Nephron (organoid): ENCODE data around the gene MVP.

ENCODE experiments used
- H3K27ac Mint-ChIP-seq, 3 experiments: 2 replicates each; pipeline ENCODE4 v1.8.0; 2020; ENCODE audit warnings: mixed read lengths in 3 of 3, mild to moderate bottlenecking in 2 of 3, moderate library complexity in 1 of 3
- H3K27me3 Mint-ChIP-seq: 2 replicates; pipeline ENCODE4 v1.8.0; 2021; ENCODE audit warnings: low read depth, mild to moderate bottlenecking, moderate library complexity, mixed read lengths
- H3K36me3 Mint-ChIP-seq: 2 replicates; pipeline ENCODE4 v1.8.0; 2020; ENCODE audit warnings: low read depth, mixed read lengths
- H3K4me1 Mint-ChIP-seq: 2 replicates; pipeline ENCODE4 v1.8.0; 2020; ENCODE audit warnings: mixed read lengths
- H3K4me3 Mint-ChIP-seq, 3 experiments: 2 replicates each; pipeline ENCODE4 v1.8.0; 2020; ENCODE audit warnings: mild to moderate bottlenecking in 3 of 3, mixed read lengths in 3 of 3, moderate library complexity in 2 of 3
- H3K9me3 Mint-ChIP-seq: 2 replicates; pipeline ENCODE4 v1.8.0; 2020; ENCODE audit warnings: mixed read lengths
- CTCF ChIP-seq, 3 experiments: fragments of 200-600 bp; sonication (generic); IDR thresholded peaks; one replicate each; pipeline ENCODE4 v1.5.0; 2021; ENCODE audit warnings: antibody characterized with exemption in 3 of 3; ENCODE audit not compliant: unreplicated experiment in 3 of 3

The MVP gene

GRCh38 chr16:29812754-29813643 lies 7.3 kb upstream of the MVP start:
- TF ChIP-seq CTCF (IDR thresholded peaks at IDR 0.05; ENCODE audit: unreplicated experiment in 3 of 3): no peak
- H3K27ac Mint-ChIP-seq: peak overlapping the region; percentile 90 to 99 (median 94)
- H3K27me3 Mint-ChIP-seq: no peaks in the 10 kb centered on the region
- peaks cover 16% of the 10 kb centered on the region for H3K36me3 Mint-ChIP-seq
- H3K4me1 Mint-ChIP-seq: peaks cover 54% of the 10 kb centered on the region
- H3K9me3 Mint-ChIP-seq: no peaks in the 10 kb centered on the region
- H3K4me3 Mint-ChIP-seq: peak overlapping the region; percentile 86 to 96 (median 94)

- Mint-ChIP-seq H3K4me3 (peak overlapping the region; percentile 93 to 96 (median 94)), H3K36me3 (peaks cover 18% of the 10 kb centered on the region), H3K27me3 (no peaks in the 10 kb centered on the region), H3K27ac (peak overlapping the region; percentile 78 to 94 (median 94)), H3K9me3 (no peaks in the 10 kb centered on the region), H3K4me1 (peaks cover 53% of the 10 kb centered on the region)
- no peak for TF ChIP-seq CTCF (IDR thresholded peaks at IDR 0.05; ENCODE audit: unreplicated experiment in 3 of 3)
Measured at GRCh38 chr16:29813644-29814562, 6.4 kb upstream of the MVP start.

GRCh38 chr16:29814592-29814991 lies 5.7 kb upstream of the MVP start:
- H3K4me1 Mint-ChIP-seq: peaks cover 57% of the 10 kb centered on the region
- no peaks in the 10 kb centered on the region for H3K27me3 Mint-ChIP-seq
- peaks cover 24% of the 10 kb centered on the region for H3K36me3 Mint-ChIP-seq
- H3K27ac Mint-ChIP-seq: peak overlapping the region; percentile 94 to 97 (median 94)
- TF ChIP-seq CTCF (IDR thresholded peaks at IDR 0.05; ENCODE audit: unreplicated experiment in 3 of 3): no peak
- H3K9me3 Mint-ChIP-seq: no peaks in the 10 kb centered on the region
- H3K4me3 Mint-ChIP-seq: peak overlapping the region; percentile 93 to 96 (median 94)

- no peak for TF ChIP-seq CTCF (IDR thresholded peaks at IDR 0.05; ENCODE audit: unreplicated experiment in 3 of 3)
- Mint-ChIP-seq H3K9me3 (no peaks in the 10 kb centered on the region), H3K4me1 (peaks cover 57% of the 10 kb centered on the region), H3K27me3 (no peaks in the 10 kb centered on the region), H3K4me3 (peak overlapping the region; percentile 93 to 96 (median 94)), H3K27ac (peak overlapping the region; percentile 94 to 97 (median 94)), H3K36me3 (peaks cover 29% of the 10 kb centered on the region)
Measured at GRCh38 chr16:29815032-29815721, 5.1 kb upstream of the MVP start.

GRCh38 chr16:29815793-29816693 lies 4.2 kb upstream of the MVP start, which contains the start of gene PAGR1:
PAGR1 (plus strand) TSS chr16:29816152; CDS start chr16:29816526, 374 bp downstream.
- no peaks in the 10 kb centered on the region for H3K9me3 Mint-ChIP-seq
- peak within 1 kb of the TSS; percentile 94 to 97 (median 94) for H3K27ac Mint-ChIP-seq

More at GRCh38 chr16:29815793-29816693, 4.2 kb upstream of the MVP start, which contains the start of gene PAGR1:
- H3K4me1 Mint-ChIP-seq: peaks cover 57% of the 10 kb centered on the region
- H3K36me3 Mint-ChIP-seq: peaks cover 29% of the 10 kb centered on the region
- H3K4me3 Mint-ChIP-seq: peak within 1 kb of the TSS; percentile 93 to 96 (median 94)
- H3K27me3 Mint-ChIP-seq: no peaks in the 10 kb centered on the region
- peak; percentile 88 to 96 (median 93) for TF ChIP-seq CTCF (IDR thresholded peaks at IDR 0.05; ENCODE audit: unreplicated experiment in 3 of 3)
